ENCODE data around the gene SACS.
A peak's percentile ranks its signal among the peaks of the same experiment; 100 is the strongest.

DNA sequence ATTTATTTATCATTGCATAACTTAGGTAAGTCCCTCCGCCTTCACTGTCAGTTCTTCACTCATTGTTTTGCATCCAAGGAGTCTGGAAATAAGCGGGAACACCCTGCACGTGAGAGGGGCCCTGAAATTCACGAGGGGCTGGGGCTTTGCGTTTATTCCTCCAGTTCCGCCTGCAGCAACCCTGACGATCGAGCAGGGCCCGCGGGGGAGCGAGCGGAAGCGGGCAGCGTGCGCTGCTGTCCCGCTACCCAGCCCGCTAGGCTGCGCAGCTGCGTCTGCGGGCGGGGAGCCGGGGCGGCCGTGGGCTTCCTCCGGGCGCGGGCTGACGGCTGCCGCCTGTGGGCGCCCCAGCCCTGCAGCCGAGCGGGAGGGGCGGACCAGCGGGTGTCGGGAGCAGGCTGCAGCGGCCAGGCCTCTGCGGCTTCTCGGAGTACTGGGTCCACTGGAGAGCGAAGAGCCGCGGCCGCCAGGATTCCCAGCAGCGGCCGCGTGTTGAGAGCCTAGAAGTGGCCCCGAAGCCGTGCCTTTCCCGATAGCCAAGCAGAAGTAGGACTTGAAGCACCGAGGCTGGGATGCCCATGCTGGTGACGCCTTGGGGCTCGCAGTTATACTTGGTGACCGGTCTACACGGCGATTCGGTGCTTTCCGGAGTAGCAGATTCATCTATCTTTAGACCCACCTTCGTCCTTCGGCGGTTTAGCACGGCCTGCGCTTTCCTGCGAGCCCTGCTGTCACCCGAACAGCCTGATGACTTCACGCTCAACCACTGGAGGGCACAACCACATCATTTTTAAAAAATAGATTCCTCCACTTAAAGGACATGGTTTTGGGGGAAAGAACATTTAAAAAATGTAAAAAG, 32.9 kb upstream of the SACS start:
- TF ChIP-seq, protein P1, sequence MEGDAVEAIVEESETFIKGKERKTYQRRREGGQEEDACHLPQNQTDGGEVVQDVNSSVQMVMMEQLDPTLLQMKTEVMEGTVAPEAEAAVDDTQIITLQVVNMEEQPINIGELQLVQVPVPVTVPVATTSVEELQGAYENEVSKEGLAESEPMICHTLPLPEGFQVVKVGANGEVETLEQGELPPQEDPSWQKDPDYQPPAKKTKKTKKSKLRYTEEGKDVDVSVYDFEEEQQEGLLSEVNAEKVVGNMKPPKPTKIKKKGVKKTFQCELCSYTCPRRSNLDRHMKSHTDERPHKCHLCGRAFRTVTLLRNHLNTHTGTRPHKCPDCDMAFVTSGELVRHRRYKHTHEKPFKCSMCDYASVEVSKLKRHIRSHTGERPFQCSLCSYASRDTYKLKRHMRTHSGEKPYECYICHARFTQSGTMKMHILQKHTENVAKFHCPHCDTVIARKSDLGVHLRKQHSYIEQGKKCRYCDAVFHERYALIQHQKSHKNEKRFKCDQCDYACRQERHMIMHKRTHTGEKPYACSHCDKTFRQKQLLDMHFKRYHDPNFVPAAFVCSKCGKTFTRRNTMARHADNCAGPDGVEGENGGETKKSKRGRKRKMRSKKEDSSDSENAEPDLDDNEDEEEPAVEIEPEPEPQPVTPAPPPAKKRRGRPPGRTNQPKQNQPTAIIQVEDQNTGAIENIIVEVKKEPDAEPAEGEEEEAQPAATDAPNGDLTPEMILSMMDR (IDR thresholded peaks at IDR 0.05) = peak; percentile 35 to 61 (median 53)
- TF ChIP-seq POLR2A (IDR thresholded peaks at IDR 0.05) = no peak
